RWPE2 (cell line): Measurements from ENCODE around the gene WDR90.

Experiments used
- ATAC-seq: fragments of 200-7000 bp; cut with Tn5 transposase; 3 replicates; pipeline ENCODE4 v1.9.1; 2021; ENCODE audit warnings: low read depth
- DNase-seq: peaks from one replicate; pipeline ENCODE4 v3.0.0-alpha.2; 2020; ENCODE audit warnings: low spot score
- H3K27ac ChIP-seq: fragments of 450-650 bp; 2 replicates; pipeline ENCODE4 v1.5.1; 2017; ENCODE audit warnings: mild to moderate bottlenecking; ENCODE audit not compliant: poor library complexity, severe bottlenecking
- H3K27me3 ChIP-seq: fragments of 250-450 bp; sonication (Bioruptor Pico); 2 replicates; pipeline ENCODE4 v1.5.1; 2021; ENCODE audit warnings: mild to moderate bottlenecking, moderate library complexity; ENCODE audit not compliant: insufficient read depth, poor library complexity, severe bottlenecking
- H3K36me3 ChIP-seq: fragments of 250-450 bp; sonication (Bioruptor Pico); 2 replicates; pipeline ENCODE4 v1.5.1; 2020; ENCODE audit warnings: low read depth, mild to moderate bottlenecking, moderate library complexity
- H3K4me1 ChIP-seq: fragments of 250-450 bp; sonication (Bioruptor Pico); 2 replicates; pipeline ENCODE4 v1.5.1; 2021; ENCODE audit warnings: mild to moderate bottlenecking, moderate library complexity; ENCODE audit not compliant: insufficient read depth, poor library complexity, severe bottlenecking
- H3K4me3 ChIP-seq: fragments of 250-450 bp; sonication (Bioruptor Pico); 2 replicates; pipeline ENCODE4 v1.5.1; 2021; ENCODE audit warnings: mild to moderate bottlenecking, moderate library complexity; ENCODE audit not compliant: severe bottlenecking
- H3K9me3 ChIP-seq: fragments of 250-450 bp; sonication (Bioruptor Pico); 2 replicates; pipeline ENCODE4 v1.5.1; 2021; ENCODE audit warnings: mild to moderate bottlenecking, moderate library complexity; ENCODE audit not compliant: severe bottlenecking
- TF ChIP-seq, protein P1 (sequence below): fragments of 450-650 bp; IDR thresholded peaks from one replicate; pipeline ENCODE4 v1.5.1; 2017; ENCODE audit warnings: mild to moderate bottlenecking, moderate library complexity; ENCODE audit not compliant: poor library complexity, severe bottlenecking

The WDR90 gene

DNA sequence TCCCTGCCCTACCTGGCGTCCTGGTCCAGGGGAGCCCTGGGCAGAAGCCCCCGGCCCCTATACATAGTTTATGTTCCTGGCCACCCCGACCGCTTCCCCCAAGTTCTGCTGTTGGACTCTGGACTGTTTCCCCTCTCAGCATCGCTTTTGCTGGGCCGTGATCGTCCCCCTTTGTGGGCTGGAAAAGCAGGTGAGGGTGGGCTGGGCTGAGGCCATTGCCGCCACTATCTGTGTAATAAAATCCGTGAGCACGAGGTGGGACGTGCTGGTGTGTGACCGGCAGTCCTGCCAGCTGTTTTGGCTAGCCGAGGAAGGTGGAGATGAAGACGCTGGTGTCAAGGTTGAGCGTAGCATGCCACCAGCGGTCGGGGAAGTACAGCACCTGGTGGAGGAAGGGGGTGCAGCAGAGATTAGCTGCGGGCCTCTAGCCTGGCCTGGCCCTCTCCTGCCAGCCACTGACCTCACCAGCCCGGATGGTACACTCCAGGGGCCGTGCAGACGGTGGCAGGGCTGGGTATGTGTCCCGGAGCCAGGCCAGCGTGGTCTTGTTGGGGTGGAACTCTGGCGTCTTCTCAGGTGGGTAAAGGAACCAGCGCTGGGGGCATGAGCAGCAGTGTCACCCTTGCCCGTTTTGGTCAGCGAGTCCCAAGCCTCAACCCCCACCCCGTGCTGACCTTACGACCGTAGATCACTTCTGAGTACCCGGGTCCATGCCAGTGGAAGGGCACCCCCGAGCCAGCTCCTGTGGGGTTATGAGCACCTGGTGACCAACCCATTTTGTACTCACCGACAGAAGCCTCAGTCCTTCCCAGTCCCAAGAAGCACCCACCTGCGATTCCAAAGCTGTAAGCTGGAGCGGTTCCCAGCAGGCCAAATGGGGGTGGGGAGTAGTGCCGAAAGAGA lies 33.6 kb downstream of the WDR90 start:
- peaks cover 44% of the 10 kb centered on the region for H3K36me3 ChIP-seq
- H3K4me1 ChIP-seq, result peaks cover 15% of the 10 kb centered on the region
- peak overlapping the region; percentile 77 for H3K27ac ChIP-seq
- ATAC-seq (no peak), DNase-seq (no peak)
- TF ChIP-seq, protein P1, sequence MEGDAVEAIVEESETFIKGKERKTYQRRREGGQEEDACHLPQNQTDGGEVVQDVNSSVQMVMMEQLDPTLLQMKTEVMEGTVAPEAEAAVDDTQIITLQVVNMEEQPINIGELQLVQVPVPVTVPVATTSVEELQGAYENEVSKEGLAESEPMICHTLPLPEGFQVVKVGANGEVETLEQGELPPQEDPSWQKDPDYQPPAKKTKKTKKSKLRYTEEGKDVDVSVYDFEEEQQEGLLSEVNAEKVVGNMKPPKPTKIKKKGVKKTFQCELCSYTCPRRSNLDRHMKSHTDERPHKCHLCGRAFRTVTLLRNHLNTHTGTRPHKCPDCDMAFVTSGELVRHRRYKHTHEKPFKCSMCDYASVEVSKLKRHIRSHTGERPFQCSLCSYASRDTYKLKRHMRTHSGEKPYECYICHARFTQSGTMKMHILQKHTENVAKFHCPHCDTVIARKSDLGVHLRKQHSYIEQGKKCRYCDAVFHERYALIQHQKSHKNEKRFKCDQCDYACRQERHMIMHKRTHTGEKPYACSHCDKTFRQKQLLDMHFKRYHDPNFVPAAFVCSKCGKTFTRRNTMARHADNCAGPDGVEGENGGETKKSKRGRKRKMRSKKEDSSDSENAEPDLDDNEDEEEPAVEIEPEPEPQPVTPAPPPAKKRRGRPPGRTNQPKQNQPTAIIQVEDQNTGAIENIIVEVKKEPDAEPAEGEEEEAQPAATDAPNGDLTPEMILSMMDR, result no peak
- H3K9me3 ChIP-seq, result no peaks in the 10 kb centered on the region
- H3K4me3 ChIP-seq, result peak overlapping the region; percentile 72
- no peaks in the 10 kb centered on the region for H3K27me3 ChIP-seq

- no peak for DNase-seq
- no peaks in the 10 kb centered on the region for H3K27me3 ChIP-seq
- H3K36me3 ChIP-seq, result peaks cover 44% of the 10 kb centered on the region
- ATAC-seq, result peak; percentile 3; the same call in 2 of the 3 replicates
- H3K4me3 ChIP-seq, result peak overlapping the region; percentile 72
- H3K9me3 ChIP-seq, result no peaks in the 10 kb centered on the region
- H3K4me1 ChIP-seq, result peaks cover 15% of the 10 kb centered on the region
- TF ChIP-seq, protein P1, result no peak
- H3K27ac ChIP-seq, result peak overlapping the region; percentile 77
These were observed 34.4 kb downstream of the WDR90 start for GRCh38 chr16:683396-684070.

DNA sequence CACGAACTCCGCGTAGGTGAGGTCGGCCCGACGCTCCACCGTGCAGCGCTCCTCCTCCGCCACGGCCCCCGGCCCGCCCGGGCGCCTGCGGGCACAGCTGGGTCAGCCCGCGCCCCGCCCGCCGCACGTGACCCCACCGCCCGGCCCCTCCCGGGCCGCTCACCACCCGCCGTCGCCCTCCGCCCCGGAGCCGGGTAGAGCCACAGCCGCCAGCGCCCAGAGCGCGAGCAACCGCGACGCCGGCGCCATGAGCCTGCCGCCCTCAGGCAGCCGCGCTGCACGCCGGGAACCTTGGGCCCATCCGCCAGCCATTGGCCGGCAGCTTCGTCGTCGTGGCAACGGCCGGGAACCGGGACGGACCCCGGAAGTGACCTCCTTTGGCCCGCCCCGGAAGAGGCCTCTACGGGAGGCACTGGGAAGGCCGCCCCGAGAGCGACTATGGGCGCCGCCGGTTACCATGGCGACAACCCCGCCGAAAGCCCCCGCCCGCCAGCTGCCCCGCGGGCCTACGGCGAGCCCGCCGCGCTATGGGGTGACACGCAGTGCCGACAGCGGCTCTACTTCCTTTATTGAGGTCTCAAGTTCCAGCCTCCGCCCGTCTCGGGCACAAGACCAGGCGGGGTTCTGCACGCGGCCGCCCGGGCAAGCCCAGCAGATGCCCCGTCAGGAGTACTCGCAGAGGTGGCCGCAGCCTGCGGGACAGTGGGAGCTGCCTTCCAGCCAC lies 35.1 kb downstream of the WDR90 start, which contains the start of gene JMJD8:
Gene JMJD8 (minus strand): TSS at position 264 of the 724 bp plus-strand sequence. CDS start 15 bp downstream, at position 249.
- Histone ChIP-seq H3K27me3 (no peaks in the 10 kb centered on the region), H3K9me3 (no peaks in the 10 kb centered on the region), H3K4me3 (peak within 1 kb of the TSS; percentile 72), H3K4me1 (peaks cover 12% of the 10 kb centered on the region), H3K36me3 (peaks cover 44% of the 10 kb centered on the region), H3K27ac (peak within 1 kb of the TSS; percentile 77)
- ATAC-seq (peak; percentile 67), DNase-seq (peak; percentile 99)
- TF ChIP-seq, protein P1, result no peak

- H3K36me3 ChIP-seq, result peaks cover 44% of the 10 kb centered on the region
- H3K27ac ChIP-seq, result peak overlapping the region; percentile 77
- H3K9me3 ChIP-seq, result no peaks in the 10 kb centered on the region
- no peaks in the 10 kb centered on the region for H3K27me3 ChIP-seq
- ATAC-seq, result no peak
- TF ChIP-seq, protein P1, result no peak
- no peak overlapping the region for H3K4me3 ChIP-seq
- no peak for DNase-seq
- peaks cover 13% of the 10 kb centered on the region for H3K4me1 ChIP-seq
These were observed 36.0 kb downstream of the WDR90 start for GRCh38 chr16:684961-685696.
